Measurements from ENCODE around the gene MEGF6.

Gene MEGF6

DNA sequence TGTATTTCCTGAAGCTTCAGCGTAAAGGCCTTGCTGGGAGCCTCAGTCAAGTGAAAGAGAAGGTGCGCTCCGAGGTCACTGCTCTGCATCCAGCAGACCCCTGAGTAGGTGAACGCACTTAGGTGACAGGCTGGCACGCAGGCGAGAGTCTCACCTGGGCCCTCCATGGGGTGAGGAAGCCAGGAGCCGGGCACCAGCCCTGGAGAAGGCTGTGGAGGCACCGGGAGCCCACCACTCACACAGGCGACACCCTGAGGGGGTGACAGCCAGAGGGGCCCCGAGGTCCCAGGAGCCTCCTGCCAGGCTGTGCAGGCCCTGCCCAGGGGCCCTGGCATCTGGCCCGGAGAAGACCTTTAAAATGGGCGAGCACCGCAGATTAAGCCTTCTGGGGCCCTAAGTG, 89.2 kb downstream of the MEGF6 start:
- no peak for DNase-seq (ENCODE audit: low read depth in 2 of 2, low spot score in 1 of 2)

DNA sequence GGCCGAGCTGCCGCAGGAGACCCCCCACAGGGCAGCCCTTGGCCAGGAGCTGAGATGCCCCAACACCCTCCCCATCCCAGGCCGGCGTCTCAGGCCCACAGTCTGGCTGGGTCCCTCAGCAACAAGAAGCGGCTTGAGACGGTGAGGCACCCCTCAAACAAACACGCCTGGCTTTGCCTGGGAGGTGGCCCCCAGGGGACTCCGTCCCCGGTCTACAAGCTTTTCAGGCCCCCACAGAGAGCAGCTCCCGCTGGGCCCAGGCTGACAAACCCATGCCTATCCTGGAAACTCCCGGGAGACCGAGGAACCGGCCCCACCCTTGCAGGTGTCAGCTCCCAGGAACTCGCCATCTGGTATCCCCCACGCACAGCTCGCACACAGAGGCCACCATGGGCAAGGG, 89.9 kb downstream of the MEGF6 start:
- no peak for DNase-seq (ENCODE audit: low read depth in 2 of 2, low spot score in 1 of 2)

DNA sequence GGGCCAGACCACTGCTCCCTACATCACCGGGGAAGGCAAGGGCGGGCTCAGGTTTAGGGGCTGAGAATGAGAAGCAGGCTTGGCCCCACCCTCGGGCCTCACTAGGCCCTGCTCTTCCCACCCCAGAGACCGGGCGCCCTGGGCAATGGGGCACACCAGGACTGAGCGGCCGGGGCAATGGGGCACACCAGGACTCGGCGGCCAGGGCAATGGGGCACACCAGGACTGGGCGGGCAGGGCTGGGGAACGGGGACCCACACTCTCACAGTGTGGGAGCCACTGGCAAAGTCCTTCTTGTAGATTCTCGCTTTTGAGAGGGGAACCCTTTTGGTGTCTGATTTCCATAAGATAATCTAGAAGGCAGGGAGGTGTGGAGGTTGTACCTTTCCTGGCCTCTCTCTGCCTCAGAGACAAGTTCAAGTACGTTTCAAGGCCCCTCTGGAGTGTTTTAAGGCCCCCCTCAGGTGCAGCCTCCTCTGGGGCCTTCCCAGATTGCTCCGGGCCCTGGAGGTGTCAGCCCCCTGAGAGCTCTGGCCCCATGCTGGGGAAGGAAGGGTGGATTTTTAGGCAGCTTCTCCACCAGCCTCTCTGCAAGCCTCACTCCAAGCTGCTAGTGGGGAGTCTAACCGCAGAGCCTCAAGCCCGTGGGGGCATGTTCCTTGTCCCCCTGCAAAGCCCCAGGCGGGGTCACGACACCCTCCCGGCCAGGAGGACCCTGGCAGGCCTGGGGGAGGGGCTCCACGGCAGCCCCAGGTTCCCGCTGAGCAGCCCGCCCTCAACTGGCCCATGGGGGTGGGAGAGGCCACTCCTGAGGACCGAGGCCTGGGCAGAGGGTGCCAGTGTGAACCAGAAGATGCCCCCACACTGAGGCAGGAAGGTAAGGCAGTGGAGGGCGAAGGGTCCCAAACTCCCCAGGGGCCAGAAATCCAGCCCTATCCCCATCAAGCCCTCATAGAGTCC, 90.6 kb downstream of the MEGF6 start:
- no peak for DNase-seq (ENCODE audit: low read depth in 2 of 2, low spot score in 1 of 2)

DNA sequence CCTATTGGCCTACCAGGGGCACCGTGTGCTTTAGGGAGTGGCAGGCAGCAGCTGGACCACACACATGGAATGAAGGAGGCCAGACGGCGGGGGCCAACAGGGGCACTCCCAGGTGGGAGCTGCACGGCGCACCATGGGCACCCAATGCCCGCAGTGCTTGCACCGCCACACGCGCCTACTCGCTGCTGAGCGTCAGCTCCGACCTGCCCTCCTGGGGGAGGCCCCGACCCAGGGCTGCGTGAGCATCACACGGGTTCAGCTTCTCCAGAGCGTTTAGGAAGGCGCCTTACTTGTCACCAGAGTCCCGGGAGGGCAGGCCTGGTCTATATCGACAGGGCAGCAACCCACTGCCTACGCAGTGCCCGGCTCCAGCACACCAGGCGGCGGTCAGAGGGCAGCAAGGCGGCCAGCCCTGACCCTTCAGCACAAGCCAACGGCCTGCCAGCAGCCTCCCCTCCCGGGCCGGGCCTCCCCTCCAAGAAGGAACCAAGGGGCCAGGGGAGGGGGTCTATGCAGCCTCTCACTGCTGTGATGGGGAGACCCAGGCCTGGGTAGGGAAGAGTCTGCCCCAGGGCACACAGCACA, 91.9 kb downstream of the MEGF6 start:
- DNase-seq (ENCODE audit: low read depth in 2 of 2, low spot score in 1 of 2): no peak

GRCh38 chr1:3518756-3519155, 92.6 kb downstream of the MEGF6 start:
- no peak for DNase-seq (ENCODE audit: low read depth in 2 of 2, low spot score in 1 of 2)

DNA sequence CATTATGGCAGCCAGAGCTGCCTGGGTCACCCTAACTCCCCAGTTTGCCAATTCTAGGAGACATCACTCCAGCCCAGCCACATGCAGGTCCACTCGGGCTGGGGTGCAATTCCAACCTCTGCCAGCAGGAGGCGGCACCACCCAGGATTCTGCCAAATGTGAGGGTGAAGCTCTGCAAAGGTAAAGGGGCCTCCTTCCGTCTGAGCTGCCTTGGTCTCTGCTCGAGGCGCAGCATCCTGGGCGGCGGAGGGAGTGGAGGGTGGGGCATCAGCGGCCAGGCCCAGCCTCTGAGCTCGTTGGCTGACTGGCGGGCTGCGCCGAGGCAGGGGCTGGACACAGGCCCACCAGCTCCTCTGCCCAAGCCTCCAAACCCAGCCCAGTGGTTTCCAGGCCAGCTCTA, 93.1 kb downstream of the MEGF6 start:
- DNase-seq (ENCODE audit: low read depth in 2 of 2, low spot score in 1 of 2): no peak

- DNase-seq (ENCODE audit: low read depth in 2 of 2, low spot score in 1 of 2): no peak
Observed at GRCh38 chr1:3516911-3517675, 94.2 kb downstream of the MEGF6 start.

DNA sequence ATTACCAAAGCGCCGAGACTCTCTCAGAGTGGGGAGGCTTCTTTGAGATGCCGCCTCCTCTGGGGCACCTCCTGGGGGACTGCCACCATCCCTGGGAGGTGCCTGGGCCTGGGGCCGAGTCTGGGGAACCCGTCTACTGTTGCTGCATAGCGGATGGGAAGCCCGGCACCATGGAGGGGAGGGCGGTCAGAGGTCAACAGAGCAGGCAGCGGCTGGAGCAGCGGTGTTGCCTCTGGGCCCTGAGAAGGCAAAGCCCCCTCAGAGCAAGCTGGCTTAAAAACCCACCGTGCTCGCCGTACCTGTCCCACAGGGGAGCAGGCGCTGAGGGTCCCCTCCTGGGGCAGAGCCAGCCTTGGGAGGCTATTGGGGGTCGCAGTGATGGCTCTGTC, 94.8 kb downstream of the MEGF6 start:
- DNase-seq (ENCODE audit: low read depth in 2 of 2, low spot score in 1 of 2): no peak

- no peak for DNase-seq (ENCODE audit: low read depth in 2 of 2, low spot score in 1 of 2)
Observed at GRCh38 chr1:3515774-3516480, 95.4 kb downstream of the MEGF6 start.

DNA sequence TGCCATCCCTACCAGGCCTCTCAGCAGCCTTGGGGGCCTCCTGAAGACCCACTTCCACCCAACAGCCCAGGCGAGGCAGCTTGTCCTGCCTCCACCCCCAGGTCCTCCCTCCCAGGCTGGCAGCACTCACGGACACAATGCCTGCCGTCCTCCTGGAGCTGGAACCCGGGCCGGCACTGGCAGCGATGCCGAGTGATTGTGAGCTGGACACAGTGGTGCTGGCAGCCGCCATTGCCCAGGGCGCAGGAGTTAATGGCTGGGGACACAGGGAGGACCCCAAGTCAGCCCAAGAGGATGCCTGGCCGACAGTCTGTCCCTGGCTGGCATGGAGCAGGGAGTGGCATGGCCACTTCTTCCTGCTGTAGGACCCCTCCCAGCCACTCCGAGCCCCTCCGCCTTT, 96.0 kb downstream of the MEGF6 start:
- DNase-seq (ENCODE audit: low read depth in 2 of 2, low spot score in 1 of 2): no peak

GRCh38 chr1:3514404-3514803, 96.9 kb downstream of the MEGF6 start:
- DNase-seq (ENCODE audit: low read depth in 2 of 2, low spot score in 1 of 2): no peak

GRCh38 chr1:3511856-3512255, 99.5 kb downstream of the MEGF6 start:
- DNase-seq (ENCODE audit: low read depth in 2 of 2, low spot score in 1 of 2): no peak

- no peak for DNase-seq (ENCODE audit: low read depth in 2 of 2, low spot score in 1 of 2)
Observed at GRCh38 chr1:3511306-3511705, 100.0 kb downstream of the MEGF6 start.

- no peak for DNase-seq (ENCODE audit: low read depth in 2 of 2, low spot score in 1 of 2)
Observed at GRCh38 chr1:3510956-3511250, 100.4 kb downstream of the MEGF6 start.

DNA sequence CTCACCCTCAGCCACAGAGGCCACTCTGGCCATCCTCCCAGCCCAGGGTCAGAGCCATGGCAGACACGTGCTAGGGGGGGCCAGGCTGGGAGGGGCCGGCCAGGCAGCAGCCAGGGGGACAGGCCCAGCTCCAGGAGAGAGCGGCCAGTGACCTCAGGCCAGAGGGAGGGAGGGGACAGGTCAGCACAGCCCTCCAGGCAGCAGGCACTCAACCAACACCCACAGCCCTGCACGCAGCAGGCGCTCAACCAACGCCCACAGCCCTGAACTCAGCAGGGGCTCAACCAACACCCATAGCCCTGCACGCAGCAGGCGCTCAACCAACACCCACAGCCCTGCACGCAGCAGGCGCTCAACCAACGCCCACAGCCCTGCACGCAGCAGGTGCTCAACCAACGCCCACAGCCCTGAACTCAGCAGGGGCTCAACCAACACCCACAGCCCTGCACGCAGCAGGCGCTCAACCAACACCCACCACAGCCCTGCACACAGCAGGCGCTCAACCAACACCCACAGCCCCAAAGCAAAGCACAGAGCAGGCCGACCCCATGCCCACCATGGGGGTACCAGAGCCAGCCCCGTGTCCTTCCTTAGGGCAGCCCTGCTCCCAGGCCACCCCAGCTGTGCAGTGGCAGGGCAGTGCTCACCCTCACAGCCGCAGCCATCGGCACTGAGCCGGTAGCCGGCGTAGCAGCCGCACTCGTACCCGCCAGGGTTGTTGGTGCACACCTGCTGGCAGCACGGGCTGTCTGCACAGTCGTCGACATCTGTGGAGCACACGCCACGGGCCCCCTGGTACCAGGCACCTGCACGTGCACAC, 101.0 kb downstream of the MEGF6 start:
- no peak for DNase-seq (ENCODE audit: low read depth in 2 of 2, low spot score in 1 of 2)

DNA sequence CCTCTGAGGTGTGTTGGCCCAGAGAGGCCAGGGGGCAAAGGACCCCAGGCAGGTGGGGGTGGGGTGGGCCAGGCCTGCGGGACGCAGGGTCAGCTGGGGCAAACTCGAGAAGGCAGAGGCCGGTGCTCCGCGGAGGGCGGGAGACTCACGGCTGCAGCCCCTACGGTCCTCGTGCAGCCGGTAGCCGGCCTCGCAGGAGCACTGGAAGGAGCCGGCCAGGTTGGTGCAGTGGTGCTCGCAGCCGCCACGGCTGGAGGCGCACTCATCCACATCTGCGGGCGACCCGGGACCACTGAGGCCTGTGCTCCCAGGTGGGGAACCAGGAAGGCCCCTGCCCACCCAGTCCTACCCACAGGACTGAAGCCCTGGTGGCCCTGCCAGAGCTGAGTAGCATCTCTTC, 101.6 kb downstream of the MEGF6 start:
- DNase-seq (ENCODE audit: low read depth in 2 of 2, low spot score in 1 of 2): no peak

- DNase-seq (ENCODE audit: low read depth in 2 of 2, low spot score in 1 of 2): no peak
Observed at GRCh38 chr1:3508757-3509415, 102.4 kb downstream of the MEGF6 start.

- no peak for DNase-seq (ENCODE audit: low read depth in 2 of 2, low spot score in 1 of 2)
Observed at GRCh38 chr1:3507636-3508275, 103.6 kb downstream of the MEGF6 start.

DNA sequence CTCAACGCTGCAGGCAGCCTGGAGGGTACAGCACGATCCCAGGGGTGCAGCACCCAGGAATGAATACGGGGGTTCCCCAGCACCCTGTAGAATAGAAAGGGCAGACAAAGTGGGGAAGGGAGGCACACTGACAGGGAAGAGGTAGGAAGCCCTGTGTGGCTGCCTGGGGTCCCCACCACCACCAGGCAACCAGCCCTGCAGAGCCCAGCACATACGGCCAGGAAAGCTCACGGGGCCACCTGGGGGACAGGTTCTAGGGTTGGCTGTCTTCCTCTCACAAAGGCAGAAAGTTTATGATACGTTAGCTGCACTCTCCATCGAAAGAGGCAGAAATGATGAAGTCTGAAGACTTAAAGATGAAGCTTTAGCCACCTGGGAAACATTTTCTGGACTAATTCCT, 104.4 kb downstream of the MEGF6 start:
- no peak for DNase-seq (ENCODE audit: low read depth in 2 of 2, low spot score in 1 of 2)

DNA sequence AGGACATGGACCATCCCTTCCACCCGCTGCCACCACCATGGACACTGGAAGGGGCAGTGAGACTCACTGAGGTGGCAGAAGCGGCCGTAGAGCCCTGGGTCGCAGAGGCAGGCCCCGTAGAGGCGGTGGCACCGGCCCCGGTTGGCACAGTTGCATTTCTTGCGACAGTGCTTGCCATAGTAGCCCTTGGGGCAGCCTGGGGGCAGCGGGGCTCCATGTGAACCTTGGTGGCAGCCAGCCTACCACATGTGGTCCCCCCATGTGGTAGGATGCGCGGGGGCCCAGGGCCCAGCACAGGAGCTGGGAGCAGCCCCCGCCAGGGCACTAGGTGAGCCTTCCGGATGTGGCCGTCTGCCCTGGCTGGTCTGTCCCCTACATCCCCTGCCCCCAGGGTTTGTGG, 105.3 kb downstream of the MEGF6 start:
- no peak for DNase-seq (ENCODE audit: low read depth in 2 of 2, low spot score in 1 of 2)
